Activated CD8-positive, alpha-beta memory T cell treated with anti-CD3 and anti-CD28 coated beads for 4 hours (primary cell): Measurements from ENCODE around the gene LXN.
"Not testable (repeated sequence)": the region's sequence is repeated elsewhere in the genome, so short reads cannot be mapped to it uniquely, and the experiment has no call there.

Source experiments
- DNase-seq, 2 donors: peaks; one replicate each; pipeline ENCODE4 v3.0.0-alpha.2; 2020; ENCODE audit warnings: low read depth in 2 of 2

Gene LXN, protein sequence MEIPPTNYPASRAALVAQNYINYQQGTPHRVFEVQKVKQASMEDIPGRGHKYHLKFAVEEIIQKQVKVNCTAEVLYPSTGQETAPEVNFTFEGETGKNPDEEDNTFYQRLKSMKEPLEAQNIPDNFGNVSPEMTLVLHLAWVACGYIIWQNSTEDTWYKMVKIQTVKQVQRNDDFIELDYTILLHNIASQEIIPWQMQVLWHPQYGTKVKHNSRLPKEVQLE

GRCh38 chr3:158672215-158673176, at the start of gene LXN:
Gene LXN, minus strand, starts transcription at chr3:158672648. Its CDS starts 170 bp downstream, at chr3:158672478.
- DNase-seq = peak; percentile 39 to 54

DNA sequence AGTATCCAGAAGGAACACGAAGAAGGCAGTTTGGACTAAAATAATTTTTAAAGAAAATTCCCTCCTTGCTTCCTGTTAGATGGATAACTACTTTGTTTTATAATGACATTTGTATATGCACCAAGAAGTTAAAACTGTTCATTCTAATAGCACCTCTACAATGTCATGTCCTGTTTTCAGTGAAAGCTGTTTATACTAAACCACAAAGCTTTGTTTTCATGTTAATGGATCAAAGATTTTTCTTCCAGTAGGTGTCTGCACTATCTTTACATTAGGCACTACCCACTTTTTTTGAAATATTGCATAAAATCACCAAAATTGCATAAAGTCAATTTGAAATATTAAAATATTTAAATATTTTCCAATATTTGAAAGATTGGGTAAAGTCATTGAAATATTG, 49.7 kb upstream of the LXN start:
- DNase-seq = no peak

DNA sequence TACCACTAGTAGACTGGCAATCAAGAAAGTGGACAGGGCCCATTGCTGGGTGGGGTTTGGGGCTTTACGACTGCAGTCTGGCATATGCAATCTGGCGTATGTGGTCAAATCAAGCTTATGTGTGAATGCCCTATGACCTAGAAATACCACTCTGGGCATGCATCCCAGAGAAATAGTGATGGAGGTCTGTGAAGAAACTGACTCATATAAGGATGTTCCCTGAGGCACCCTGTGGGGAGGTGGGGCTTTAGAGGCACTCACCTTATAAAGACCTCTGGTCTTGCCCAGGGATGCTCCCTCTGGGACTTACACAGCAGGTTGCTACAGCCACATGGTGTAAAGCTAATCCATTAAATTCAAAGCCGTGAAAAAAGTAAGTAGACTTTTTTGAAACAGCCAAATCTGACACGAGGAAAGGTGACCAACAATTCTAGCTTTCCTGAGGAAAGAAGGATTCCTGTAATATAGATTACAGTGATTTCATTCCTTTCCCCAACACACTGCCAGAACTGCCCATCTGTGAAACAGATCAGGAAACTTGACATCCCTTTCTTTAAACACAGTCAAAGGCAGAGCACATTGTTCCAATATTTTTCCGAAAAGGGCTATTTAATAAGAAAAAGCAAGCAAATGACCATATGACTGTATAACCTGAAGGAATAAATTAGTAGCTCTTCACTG, 46.2 kb upstream of the LXN start:
- no peak for DNase-seq

GRCh38 chr3:158717576-158717975, 45.1 kb upstream of the LXN start:
- DNase-seq = no peak

DNA sequence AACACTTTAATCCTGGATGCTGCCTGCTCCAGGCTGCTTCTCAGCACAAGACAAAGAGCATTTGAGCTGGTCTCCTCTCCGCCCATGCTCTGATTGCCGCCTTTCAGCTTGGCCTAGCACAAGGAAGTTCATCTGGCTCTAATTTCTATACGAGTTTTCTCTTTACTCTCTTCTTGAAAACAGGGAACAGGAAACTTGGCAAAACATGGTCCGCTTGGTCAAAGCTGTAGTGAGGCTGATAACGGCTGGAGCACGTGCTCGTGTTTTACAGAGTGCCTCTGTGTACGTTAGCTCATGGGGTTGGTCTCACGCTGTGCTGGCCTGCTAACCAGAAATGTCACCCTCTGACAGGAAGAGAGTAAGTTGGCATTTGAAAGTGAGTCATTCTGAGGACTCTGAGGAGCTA, 40.6 kb upstream of the LXN start:
- no peak for DNase-seq

GRCh38 chr3:158712443-158712842, 40.0 kb upstream of the LXN start:
- no peak for DNase-seq

- DNase-seq = no peak
Observed at GRCh38 chr3:158711886-158712285, 39.4 kb upstream of the LXN start.

GRCh38 chr3:158710601-158711000, 38.2 kb upstream of the LXN start:
- no peak for DNase-seq

DNA sequence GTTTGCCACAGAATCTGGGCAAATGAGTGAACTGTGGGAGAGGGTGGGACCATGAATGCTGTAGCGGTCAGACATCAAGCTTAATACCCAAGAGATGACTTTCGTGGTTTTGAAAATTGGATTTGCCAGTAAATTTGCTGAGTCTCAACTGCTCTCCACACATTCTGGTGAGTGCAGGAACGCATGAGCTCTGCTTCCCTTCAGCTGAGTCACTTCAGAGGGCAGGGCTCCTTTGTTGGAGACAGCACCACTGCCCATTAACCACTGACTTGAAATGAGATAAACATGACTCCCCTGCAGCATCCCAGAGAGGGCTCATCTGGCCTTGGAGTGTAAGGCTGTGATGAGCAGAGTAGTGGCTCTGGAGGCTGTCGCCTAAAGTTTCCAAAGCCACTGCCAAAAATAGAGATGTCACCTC, 37.2 kb upstream of the LXN start:
- no peak for DNase-seq

GRCh38 chr3:158703566-158703965, 31.1 kb upstream of the LXN start:
- no peak for DNase-seq

DNA sequence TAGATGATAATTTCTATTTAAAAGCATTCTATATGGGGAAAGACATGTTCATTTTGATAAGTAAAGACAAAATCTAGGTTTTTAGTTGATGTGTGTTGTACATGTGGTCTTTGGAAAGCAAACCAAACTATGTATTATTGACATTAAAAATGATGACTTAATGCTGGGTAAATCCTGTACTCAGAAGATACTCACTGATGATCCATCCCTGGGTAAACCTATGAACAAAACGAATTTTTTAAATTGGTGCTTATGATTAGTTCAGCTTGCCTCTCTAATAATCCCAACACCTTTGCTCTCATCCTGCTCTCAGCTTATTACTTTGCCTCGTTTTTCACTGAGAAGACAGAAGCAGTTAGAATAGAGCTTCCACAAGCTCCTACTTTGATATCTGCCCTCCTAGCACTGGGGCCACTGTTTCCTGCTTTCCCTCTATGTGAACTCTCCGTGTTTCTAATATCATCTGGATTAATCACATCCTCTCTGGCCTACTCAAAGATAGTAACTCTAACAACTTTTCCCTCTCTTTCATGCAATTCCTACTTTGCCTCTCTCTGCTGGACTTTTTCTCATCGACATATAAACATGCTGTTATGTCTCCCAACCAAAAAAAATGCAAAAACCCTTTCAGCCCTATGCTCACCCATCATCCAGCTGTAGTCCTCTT, 30.5 kb upstream of the LXN start:
- DNase-seq = no peak

- DNase-seq = no peak
Observed at GRCh38 chr3:158701420-158702065, 29.1 kb upstream of the LXN start.

DNA sequence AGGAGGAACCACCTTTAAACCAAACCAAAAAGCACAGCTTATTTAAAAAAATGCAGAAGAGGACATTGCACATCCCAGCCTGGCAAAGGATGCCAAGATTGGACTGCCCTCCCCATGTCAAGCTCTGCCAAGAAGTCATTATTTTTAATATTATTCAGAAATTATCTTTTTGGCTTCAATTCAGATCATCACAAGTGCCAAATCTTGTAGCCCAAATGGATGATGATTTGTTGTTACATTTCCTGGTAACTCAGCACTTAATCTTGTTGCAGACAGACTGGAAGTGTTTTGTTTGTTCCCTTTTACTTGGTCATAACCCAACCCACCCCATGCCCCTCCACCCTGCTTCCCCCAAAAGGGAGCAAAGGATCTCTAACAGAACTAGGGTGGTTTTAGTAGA, 28.1 kb upstream of the LXN start:
- no peak for DNase-seq

GRCh38 chr3:158696618-158697017, 24.2 kb upstream of the LXN start:
- DNase-seq = no peak

GRCh38 chr3:158693866-158694456, 21.5 kb upstream of the LXN start:
- not testable (repeated sequence) for DNase-seq

DNA sequence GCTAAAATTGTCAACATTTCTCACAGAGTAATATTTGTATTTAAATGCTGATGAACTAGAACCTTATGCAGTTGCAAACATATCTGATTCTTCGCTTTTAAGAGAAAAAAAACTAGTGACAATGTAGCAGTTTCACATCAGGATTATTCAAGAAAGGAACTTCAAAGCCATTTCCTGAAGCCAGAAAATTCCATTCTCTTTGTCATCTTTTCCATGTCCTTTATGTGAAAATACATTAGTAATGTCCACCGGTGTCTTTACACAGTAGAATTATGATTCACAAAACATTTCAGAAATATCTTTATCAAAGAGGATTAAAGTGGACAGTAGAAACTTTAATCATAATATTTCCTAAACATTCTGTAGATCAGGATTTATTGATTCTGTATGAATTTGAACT, 12.7 kb upstream of the LXN start:
- no peak for DNase-seq

- DNase-seq = no peak
Observed at GRCh38 chr3:158683230-158683962, 10.9 kb upstream of the LXN start.

GRCh38 chr3:158680861-158681260, 8.4 kb upstream of the LXN start:
- no peak for DNase-seq

DNA sequence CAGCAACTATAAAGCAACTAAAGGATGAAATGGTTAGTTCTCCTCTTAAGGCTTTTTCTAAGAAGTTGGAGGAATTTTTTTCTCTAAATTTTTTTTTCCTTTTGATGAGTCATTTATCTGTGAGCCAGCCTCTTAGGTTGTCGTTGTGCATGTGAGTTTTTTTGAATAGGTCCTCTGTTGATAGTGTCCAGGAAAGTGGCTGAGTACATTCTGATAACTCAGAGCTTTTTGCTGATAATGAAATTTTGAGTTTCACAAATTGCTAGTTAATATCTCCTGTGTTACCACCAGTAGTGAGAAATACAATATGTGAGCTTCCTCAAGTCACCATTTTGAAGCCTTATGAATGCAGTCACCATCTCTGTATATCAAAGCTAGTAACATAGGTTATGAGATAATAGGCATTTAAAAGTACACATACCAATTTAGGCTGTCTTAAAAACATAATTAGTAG, 7.1 kb upstream of the LXN start:
- DNase-seq = no peak

GRCh38 chr3:158678687-158679086, 6.2 kb upstream of the LXN start:
- no peak for DNase-seq
